ENCODE measurements around the gene PSEN2.
"Not testable (repeated sequence)": the region's sequence is repeated elsewhere in the genome, so short reads cannot be mapped to it uniquely, and the experiment has no call there.

The PSEN2 gene

GRCh38 chr1:226870401-226871279, at the start of gene PSEN2:
Gene PSEN2 (plus strand): TSS chr1:226870616. CDS start chr1:226881908, 11,292 bp downstream.
- peak in 1 of 4 experiments; percentile 37 for DNase-seq

GRCh38 chr1:226820941-226821718, 49.3 kb upstream of the PSEN2 start:
- DNase-seq, result no peak

- DNase-seq, result no peak
Measured at GRCh38 chr1:226821719-226822085, 48.7 kb upstream of the PSEN2 start.

GRCh38 chr1:226823643-226824042, 46.8 kb upstream of the PSEN2 start:
- DNase-seq, result no peak

GRCh38 chr1:226825037-226825745, 45.2 kb upstream of the PSEN2 start:
- DNase-seq, result no peak

GRCh38 chr1:226825746-226826100, 44.7 kb upstream of the PSEN2 start:
- no peak for DNase-seq

GRCh38 chr1:226826479-226827261, 43.7 kb upstream of the PSEN2 start:
- no peak for DNase-seq

GRCh38 chr1:226827458-226827857, 43.0 kb upstream of the PSEN2 start:
- DNase-seq, result no peak

- DNase-seq, result peak; percentile 87 to 94 (median 90)
Measured at GRCh38 chr1:226827968-226828513, 42.4 kb upstream of the PSEN2 start.

- DNase-seq, result no peak
Measured at GRCh38 chr1:226829105-226829504, 41.3 kb upstream of the PSEN2 start.

- no peak for DNase-seq
Measured at GRCh38 chr1:226831953-226832352, 38.5 kb upstream of the PSEN2 start.

- no peak for DNase-seq
Measured at GRCh38 chr1:226832613-226833012, 37.8 kb upstream of the PSEN2 start.

- DNase-seq, result not testable (repeated sequence)
Measured at GRCh38 chr1:226834179-226834578, 36.2 kb upstream of the PSEN2 start.

GRCh38 chr1:226835396-226835795, 35.0 kb upstream of the PSEN2 start:
- not testable (repeated sequence) for DNase-seq

- DNase-seq, result not testable (repeated sequence)
Measured at GRCh38 chr1:226837966-226838365, 32.5 kb upstream of the PSEN2 start.

- DNase-seq, result no peak
Measured at GRCh38 chr1:226838456-226838855, 32.0 kb upstream of the PSEN2 start.

- no peak for DNase-seq
Measured at GRCh38 chr1:226845624-226846023, 24.8 kb upstream of the PSEN2 start.

GRCh38 chr1:226846786-226847185, 23.6 kb upstream of the PSEN2 start:
- DNase-seq, result no peak

- not testable (repeated sequence) for DNase-seq
Measured at GRCh38 chr1:226854548-226854947, 15.9 kb upstream of the PSEN2 start.

GRCh38 chr1:226862890-226863289, 7.5 kb upstream of the PSEN2 start:
- no peak for DNase-seq

GRCh38 chr1:226863446-226863845, 7.0 kb upstream of the PSEN2 start:
- DNase-seq, result no peak

- DNase-seq, result no peak
Measured at GRCh38 chr1:226864311-226864710, 6.1 kb upstream of the PSEN2 start.

All from activated naive CD4-positive, alpha-beta T cell (primary cell).